ENCODE measurements around the gene SNX27. TPM values are rescaled to one million over a fixed set of nuclear protein-coding genes. Genes with fewer than 3 reads are reported as not detected.

SNX27 gene
- total RNA-seq, 1 experiment from 2014 or later, result 42.2 TPM

GRCh38 chr1:151629278-151629677 lies 17.4 kb downstream of the SNX27 start:
- TF ChIP-seq ZNF274 (IDR thresholded peaks at IDR 0.05; ENCODE audit: low read depth, low read length) (no peak), CBX3 (IDR thresholded peaks at IDR 0.05; ENCODE audit: low read depth) (no peak), RAD21 (IDR thresholded peaks at IDR 0.05; ENCODE audit: low read depth) (no peak), EGR1 (IDR thresholded peaks at IDR 0.05; ENCODE audit: low read depth) (no peak), YY1 (IDR thresholded peaks at IDR 0.05; ENCODE audit: extremely low read depth, insufficient replicate concordance, low read depth, low read length) (no peak), CTCF (IDR thresholded peaks at IDR 0.05 in 2 of 3, conservative IDR thresholded peaks at IDR 0.05 in 1 of 3; ENCODE audit: borderline replicate concordance in 1 of 3, insufficient read depth in 1 of 3, low read depth in 2 of 3, low read length in 2 of 3) (no peak), POLR2A (IDR thresholded peaks at IDR 0.05; ENCODE audit: borderline replicate concordance, extremely low read depth, insufficient read depth, insufficient read length) (no peak), POLR2AphosphoS5 (IDR thresholded peaks at IDR 0.05; ENCODE audit: low read depth, low read length) (no peak), TCF7L2 (IDR thresholded peaks at IDR 0.05; ENCODE audit: borderline replicate concordance, extremely low read depth, insufficient read depth, insufficient read length) (no peak), EZH2phosphoT487 (IDR thresholded peaks at IDR 0.05; ENCODE audit: borderline replicate concordance) (no peak), ZBTB33 (IDR thresholded peaks at IDR 0.05; ENCODE audit: extremely low read depth, insufficient replicate concordance, low read length) (no peak), SRF (IDR thresholded peaks at IDR 0.05; ENCODE audit: low read depth) (no peak), FOSL1 (IDR thresholded peaks at IDR 0.05; ENCODE audit: low read depth) (no peak)
- ChIA-PET CTCF (no interaction called here), POLR2A (no interaction called here)

More at GRCh38 chr1:151629278-151629677, 17.4 kb downstream of the SNX27 start:
- RAD21 ChIA-PET (ENCODE audit: low non-redundant PET in 1 of 2, low total read pairs in 2 of 2, uncharacterized antibody in 2 of 2, unreplicated experiment in 2 of 2), result no interaction called here
- Histone ChIP-seq H3K9ac (ENCODE audit: low read length) (no peak overlapping the region), H3K4me3 (replicated peaks in 1 of 2; ENCODE audit: low read depth in 1 of 2, low read length in 2 of 2) (no peak overlapping the region), H3K4me1 (ENCODE audit: control insufficient read depth in 1 of 2, insufficient read depth in 2 of 2, low read length in 2 of 2) (no peaks in the 10 kb centered on the region), H3K4me2 (ENCODE audit: low read length) (no peak overlapping the region), H3K27me3 (ENCODE audit: insufficient read depth, low read length) (no peaks in the 10 kb centered on the region), H3K9me3 (ENCODE audit: control insufficient read depth in 1 of 2, insufficient read depth in 1 of 2, low read depth in 1 of 2, low read length in 2 of 2) (no peaks in the 10 kb centered on the region), H3K79me2 (ENCODE audit: insufficient read depth, low read length) (peaks cover 34% of the 10 kb centered on the region), H4K20me1 (ENCODE audit: insufficient read depth) (no peaks in the 10 kb centered on the region), H3K36me3 (ENCODE audit: control insufficient read depth in 1 of 2, insufficient read depth in 2 of 2, low read length in 2 of 2) (no peaks in the 10 kb centered on the region), H3K27ac (ENCODE audit: low read depth, low read length) (no peak overlapping the region), H3K9me2 (ENCODE audit: insufficient read depth) (no peaks in the 10 kb centered on the region), H2AFZ (ENCODE audit: low read depth, low read length, poor library complexity, severe bottlenecking) (no peak overlapping the region)
- DNase-seq (ENCODE audit: low read depth, low spot score) (no peak), ATAC-seq (no peak)
- no TSS peak for BruUV-seq (replicated peaks)
- intact Hi-C loops (cut with micrococcal nuclease), result no loop called here

Data from HCT116 (cell line).